Glomerular visceral epithelial cell (primary cell): ENCODE data around the gene PPP2R5C.

Experiments used
- DNase-seq: peaks from one replicate; pipeline ENCODE4 v3.0.0-alpha.2; 2016; ENCODE audit errors: extremely low spot score

Gene PPP2R5C

DNA sequence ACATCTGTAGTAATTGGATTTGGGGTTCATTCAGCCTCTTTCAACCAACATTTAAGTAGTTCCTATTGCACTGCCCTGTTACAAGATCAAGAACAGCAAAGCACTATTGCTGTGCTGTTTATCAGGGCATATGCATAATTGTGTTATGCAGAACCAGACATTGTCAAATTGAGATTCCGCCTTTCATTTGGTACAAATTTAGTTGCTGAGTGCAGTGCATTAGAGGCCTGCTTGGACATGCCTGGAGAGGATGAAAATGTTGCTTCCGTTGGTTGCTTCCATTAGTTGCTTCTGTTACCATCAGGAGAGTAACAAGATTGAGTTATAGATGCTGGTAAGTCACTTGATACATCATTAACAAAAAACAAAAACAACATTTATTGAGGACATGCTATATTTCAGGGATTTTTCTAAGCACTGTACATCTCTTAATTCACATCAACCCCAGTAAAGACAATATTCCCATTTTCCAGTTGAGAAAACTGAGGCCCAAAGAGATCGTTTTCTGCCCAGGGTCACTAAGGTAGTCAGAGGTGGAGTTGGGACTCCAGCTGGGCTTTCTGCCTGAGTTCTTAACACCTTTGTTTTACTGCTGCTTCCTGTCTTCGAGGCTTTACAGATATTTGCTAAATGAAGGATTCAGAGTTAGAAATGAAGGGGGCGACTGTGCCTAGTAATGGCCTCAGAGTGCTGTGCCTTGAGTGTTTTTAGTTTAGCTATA lies 79.3 kb downstream of the PPP2R5C start:
- no peak for DNase-seq

DNA sequence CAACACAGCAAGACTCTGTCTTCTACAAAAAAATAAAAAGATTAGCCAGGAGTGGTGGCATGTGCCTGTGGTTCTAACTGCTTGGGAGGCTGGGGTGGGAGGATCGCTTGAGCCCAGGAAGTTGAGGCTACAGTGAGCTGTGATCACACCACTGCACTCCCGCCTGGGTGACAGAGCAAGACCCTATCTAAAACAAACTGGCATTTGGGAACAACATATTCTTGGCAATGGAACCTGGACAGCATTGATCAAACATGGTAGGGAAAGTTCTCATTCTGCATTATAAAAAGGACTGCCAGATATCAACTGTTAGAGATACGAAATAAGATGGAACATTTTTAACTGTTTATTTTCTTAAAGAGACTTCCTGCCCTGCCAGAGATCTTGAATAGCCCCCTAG lies 81.5 kb downstream of the PPP2R5C start:
- DNase-seq = no peak

DNA sequence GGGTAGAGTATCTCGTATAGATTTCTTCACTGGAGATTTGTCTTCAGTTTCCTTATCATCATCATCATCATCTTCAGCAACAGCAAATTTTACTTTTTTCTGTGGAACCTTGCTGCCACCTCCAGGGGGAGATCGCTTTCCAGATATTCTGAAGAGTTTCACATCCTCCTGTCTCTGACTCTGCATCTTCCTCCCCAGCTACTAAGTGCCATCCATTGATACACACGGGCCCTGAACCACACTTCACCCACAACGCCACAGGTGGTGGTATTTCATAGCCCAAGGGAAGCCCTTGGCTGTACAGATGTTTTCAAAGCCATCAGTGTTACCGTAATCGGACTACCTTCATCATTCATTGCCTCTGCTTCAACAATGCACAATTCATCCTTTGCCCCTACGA lies 82.2 kb downstream of the PPP2R5C start:
- DNase-seq = no peak

DNA sequence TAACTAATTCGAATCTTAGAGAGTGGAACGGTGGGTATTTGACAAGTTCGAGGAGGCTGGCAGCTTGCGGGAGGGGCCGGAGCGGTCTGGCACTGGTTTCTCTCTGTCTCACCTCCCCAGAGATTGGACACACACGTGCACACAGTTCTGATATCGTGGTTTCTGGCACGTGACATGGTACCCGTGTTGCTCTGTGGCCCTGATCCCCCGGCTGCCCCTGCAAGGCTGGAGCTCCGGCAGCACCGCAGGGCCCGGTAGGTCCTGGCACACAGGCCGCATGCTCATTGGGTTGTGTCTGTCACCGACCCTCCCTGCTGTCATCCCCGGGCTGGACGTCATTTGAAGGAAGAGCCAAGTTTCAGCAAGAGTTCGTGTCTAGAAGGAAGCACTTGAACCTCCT lies 82.7 kb downstream of the PPP2R5C start:
- DNase-seq = no peak

DNA sequence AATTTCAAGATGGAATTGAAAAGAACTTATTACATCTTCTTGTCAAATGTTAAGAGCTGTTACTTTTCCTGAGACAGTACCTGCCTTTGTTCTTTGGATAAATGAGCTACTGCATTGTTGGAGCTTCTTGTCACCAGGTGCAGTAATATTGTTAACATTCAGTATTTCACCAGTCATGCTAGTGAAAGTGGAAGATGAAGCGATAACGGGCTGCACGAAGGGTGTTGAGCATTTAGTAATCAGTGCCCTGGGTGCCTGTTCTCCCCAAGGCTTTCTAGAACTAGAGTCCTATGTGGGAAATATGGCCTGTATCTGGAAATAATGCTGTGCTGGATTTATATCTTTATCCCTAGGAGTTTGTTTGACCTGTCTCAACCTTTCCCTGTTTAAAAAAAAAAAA lies 83.2 kb downstream of the PPP2R5C start:
- no peak for DNase-seq

DNA sequence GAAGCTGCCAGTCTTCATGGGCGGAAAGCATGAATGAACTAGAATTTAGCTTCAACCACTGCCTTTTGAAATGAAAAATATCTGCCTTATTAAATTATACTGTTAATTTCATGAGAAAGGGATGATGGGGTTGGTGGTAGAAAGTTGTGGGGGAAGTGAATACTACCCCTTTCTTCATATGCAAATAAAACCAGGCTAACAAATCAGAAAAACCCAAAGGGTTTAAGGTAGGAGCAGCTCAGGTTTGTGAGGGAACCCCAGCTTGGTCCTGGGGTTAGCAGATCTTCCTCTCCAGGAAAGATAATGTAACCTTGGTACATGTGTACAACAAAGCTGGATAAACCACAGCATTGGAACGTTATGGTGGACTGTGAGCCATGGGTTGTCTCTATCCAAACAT lies 84.0 kb downstream of the PPP2R5C start:
- DNase-seq = no peak

DNA sequence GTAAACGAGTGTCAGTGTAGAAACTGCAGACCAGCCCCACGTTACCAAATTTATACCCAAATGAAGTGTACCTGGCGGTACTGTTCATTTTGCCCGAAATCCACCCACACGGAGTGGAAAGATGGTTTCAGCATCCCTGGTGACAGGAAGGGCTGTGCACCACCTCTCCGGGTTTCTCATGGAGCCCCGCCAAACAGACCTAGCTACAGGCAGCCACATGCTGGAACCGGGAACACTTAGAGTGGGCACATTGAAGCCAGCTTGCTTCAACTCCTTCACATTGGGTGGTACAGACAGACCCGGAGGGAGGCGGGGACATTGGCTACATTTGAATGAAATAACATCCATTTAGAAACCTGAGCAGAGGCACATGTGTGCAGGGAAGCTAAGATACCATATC lies 84.4 kb downstream of the PPP2R5C start:
- DNase-seq = no peak

DNA sequence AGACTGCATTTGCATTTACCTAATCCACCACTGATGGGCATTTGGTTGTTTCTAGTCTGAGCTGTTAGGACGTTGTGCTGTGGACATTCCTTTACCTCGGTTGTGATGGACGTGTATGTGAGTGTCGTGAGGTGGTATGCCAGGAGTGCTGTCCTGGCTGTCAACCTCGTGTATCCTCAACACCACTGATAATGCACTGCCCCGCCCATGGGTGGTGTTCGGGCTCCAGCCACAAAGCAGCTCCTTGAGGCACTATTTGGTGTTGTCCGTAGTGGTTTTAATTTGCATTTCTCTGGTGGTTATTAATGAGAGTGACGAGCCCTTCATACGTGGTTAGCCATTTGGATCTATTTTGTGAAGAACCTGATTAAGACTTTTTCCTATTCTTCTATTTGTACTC lies 87.6 kb downstream of the PPP2R5C start:
- DNase-seq = no peak

DNA sequence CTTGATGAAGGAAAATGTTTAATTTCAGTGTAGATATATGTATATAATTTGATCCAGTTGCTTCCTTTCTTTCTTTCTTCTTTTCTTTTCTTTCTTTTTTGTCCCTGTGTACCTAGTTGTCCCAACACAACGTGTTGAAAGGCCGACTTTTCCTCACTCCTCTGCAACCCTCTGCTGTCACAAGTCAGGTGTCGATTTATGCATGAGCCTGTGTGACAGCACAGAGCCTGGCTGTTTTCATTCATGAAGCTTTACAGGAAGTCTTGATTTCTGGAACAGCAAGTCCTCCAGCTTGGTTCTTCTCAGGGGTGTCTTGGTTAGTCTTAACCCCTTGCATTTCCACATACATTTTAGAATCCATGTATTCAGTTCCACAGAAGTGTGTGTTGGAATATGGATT lies 88.1 kb downstream of the PPP2R5C start:
- no peak for DNase-seq

DNA sequence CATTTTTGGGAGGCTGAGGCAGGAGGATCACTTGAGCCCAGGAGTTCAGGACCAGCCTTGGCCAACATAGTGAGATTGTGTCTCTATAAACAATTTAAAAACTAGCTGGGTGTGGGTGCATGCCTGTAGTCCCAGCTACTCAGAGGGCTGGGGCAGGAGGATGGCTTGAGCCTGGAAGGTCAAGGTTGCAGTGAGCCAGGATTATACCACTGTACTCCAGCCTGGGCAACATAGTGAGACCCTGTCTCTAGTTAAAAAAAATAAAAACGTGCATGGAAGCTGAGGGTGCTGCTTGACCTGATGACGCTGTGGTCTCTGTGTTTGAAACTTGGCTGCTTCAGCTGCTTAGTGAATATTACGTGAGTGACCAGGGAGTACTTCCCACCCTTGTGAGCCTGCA lies 89.7 kb downstream of the PPP2R5C start:
- DNase-seq = no peak

DNA sequence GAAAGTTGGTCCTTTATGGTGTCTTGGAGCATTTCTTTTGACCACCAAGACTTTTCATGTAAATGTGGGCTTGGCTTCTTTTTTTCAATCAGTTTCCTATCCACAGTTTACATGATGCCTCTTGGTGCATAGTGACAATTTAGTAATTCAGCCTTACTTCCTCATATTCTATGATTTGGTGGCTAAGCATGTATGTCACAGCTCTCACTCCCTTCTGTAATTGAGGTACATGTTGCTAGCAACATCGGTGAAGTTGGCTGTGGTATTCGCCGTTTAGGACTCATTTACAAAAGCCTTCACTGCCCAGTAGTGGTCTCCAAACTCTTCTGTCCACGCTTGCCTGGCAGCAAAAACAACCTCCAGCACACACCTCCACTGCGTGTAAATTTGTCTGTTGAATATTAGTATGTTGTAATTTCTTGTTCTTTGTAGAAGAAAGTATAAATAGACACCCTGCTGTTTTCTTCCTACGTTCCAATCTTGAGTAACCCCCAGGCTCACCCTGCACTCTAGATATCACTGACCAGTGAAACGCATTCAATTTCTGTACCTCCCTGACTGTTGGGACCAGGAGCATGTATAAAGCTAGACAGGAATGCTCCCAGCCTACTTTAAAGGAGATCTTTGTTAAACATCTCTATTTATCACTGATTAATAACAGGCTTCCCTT lies 90.4 kb downstream of the PPP2R5C start:
- DNase-seq = no peak

DNA sequence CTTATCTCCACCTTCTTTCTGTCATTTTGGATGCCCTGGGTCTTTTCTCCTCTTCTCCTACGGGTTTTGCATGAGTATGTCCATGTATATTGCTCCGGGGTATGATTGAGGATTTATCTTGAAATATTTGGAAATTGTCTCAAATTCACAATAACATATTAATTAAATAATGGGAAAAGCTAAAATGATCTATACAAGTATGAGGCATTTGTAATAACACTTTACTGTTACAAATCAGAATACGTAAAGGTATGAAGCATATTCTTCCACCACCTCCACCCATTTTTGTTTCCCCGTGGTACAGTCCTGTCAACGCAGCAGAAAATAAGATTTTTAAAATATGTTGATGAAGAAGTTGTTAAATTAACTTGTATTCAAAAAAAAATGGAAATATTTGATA lies 91.3 kb downstream of the PPP2R5C start:
- DNase-seq = no peak

DNA sequence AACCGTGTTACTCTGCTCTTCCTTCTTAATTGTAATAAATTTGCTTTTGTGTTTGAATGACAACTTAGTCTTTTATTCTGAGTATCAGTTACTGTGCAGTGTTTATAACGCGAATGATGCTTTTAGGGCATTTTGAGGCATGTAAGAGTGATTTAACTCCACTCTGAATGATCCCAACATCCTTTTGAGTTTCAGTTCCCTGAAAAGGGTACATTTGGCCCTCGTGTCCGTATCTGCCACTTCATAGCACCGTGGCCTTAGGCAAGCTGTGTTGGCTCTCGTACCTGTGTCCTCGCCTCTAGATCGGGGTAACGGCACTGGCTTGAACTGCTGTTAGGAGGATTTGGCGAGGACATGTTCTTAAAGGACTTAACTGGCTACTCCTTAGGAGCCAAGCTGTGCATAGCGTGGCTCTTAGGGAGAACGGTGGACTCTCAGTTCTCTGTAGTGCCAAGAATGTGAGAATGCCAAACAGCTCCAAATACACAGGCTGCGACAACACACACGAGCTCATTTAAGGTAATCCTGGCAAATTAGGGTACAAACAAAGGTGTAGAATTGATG lies 92.0 kb downstream of the PPP2R5C start:
- no peak for DNase-seq

DNA sequence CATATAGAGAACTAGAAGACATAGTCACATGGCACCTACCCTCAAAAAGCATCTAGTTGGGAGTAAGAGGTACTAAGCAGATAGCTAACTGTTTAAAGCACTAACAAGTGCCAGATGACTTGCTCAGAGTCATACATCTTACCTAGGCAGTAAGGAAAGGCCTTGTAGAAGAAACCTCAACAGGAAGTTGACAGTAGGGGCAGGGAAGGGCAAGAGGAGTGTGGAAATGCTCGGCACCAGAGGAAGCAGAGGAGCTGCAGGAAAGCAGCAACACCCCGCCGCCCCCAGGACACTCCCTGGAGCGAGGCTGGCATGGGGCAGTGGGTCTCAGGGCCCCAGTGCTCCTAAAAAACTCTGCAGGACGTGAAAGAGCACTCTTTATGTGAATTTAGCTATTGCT lies 92.9 kb downstream of the PPP2R5C start:
- DNase-seq = no peak

DNA sequence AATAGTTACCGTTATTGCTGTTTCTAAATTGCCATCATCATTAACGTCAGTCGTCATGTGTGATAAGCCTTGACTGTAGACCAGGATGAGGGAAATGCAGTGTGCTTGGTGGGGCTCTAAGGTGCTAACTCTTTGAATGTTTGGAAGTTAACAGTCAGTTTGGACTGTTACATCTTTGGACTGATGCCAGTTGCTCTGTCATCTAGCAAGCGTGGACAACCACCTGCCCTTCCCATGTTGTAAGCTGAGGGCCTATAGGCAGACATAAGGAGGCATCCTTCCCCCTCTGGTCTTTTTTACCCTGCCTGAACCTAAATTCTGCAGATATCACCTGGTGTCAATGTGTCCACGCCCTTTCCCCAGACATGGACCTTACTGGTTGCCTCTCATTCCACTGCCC lies 94.4 kb downstream of the PPP2R5C start:
- DNase-seq = no peak

DNA sequence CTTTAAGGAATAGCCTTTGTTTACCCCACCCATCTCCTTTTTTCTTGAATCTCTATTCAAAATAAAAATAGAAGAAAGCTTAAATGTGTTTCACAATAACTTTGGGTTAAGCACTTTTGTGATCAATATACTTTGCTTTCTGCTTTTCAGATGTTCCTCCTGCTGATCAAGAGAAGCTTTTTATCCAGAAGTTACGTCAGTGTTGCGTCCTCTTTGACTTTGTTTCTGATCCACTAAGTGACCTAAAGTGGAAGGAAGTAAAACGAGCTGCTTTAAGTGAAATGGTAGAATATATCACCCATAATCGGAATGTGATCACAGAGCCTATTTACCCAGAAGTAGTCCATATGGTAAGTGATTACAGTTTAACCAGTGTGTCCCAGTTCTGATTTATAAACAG lies 95.0 kb downstream of the PPP2R5C start:
- no peak for DNase-seq

DNA sequence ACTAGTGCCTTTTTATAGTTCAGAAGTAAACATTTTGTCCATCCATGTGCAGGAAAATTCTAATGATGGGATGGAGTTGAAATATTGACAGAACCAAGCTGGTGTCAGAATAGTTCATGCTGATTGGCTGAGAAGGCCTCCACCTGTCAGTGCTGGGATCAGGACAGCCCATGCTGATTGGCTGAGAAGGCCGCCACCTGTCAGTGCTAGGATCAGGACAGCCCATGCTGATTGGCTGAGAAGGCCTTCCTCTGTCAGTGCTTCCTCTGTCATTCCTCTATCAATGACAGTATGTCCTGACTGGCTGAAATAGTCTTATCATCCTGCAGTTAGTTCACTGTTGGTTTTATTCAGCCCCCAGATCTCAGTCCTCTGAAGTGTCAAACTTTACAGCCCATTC lies 95.7 kb downstream of the PPP2R5C start:
- no peak for DNase-seq

DNA sequence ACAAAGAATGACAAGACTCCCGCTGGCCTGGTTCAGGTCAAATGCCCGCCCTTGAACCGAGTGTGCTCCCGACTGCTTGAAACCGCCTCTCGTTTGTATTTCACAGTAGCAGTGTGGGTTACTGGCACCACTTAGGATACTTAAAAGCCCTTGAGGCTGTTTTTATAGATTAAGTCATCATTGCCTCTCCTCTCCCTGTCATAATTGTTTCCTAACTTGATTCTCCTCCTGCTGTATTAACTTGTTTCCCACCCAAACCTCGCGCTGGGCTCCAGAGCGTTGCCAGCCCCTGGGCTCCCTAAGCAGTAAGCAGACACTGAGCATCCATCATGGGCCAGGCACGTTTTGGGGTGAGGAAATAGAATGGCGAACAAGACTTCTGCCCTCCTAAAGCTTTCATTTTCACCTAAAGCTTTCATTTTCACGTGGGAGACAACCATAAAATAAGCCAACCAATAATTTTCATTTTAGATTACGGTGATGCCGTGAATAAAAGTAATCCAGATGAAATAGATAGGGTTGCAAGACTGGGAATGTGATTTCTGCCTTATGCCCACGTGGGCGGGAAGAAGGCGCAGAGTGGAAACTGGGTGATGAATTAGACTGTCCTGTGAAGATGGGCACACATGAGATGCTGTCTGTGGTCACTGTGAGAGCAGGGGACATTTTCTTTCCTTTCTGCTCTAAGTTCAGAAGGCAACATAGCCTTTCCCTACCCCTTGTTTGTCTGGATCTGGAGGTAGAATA lies 97.5 kb downstream of the PPP2R5C start:
- DNase-seq = no peak

DNA sequence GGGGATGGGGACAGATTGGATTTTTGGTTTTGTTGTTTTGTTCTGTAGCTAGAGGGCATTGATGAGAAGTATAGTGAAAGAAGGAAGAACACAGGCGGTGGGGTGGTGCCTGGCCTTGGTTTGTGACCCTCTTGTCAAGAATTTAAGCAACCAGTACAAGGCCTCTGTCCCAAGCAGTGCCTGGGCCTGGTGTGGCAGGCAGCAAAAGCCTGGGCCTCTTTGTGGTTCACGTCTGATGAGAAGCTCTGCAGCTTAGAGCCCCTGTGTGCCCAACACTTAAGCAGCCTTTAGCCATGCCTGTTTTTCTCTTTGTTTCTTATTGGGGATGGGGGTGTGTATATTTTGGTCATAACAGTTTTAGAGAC lies 98.0 kb downstream of the PPP2R5C start:
- DNase-seq = no peak

DNA sequence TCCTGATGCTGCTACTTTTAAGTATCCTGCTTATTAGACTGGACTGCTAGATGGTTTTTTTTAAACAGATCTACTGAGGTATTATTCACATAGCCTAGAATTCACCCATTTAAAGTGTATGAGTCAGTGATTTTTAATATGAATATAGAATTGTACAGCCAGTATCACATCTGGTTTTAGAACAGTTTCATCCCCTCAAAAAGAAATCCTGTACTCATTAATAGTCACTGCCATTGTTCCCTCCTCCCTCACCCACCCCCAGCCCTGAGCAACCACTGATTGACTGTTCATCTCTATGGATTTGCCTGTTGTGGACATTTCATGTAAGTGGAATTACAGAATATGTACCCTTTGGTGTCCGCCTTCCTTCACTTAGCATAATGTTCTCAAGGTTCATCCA lies 98.4 kb downstream of the PPP2R5C start:
- DNase-seq = no peak

DNA sequence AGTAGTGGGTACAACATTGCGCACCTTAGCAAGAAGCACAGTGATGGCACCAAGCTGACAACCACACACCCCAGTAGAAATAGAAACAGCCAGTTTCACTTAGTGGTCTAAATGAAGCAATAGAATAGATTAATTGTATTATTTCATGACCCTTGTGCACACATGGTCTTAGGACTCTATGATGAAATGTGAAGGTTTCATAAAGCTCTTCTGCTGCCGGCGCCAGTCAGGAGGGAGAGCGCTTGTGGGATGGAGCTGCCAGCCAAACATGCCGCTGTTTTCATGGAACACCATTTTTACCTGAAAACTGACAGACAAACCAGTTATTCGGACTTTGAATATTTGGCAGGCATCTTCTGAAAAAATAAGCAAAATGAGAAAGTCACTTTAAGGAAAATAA lies 100.0 kb downstream of the PPP2R5C start:
- no peak for DNase-seq

DNA sequence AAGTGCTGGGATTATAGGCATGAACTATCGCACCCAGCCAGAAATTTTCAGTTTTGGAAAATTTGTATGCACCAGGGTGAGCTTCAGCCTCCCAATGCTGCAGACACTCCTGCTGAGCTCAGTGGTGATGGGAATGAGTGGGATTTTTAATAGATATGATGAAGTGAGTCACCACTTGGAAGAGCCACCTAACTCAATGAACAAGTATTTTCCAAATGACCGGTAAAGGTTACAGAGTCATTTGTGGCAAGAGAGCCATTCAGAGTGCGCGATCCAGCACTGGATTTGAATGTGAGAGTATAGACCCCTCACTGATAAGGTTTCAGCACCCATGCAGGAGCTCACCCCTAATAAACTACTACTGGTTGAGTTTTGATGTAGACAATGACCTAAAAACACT lies 100.7 kb downstream of the PPP2R5C start:
- peak; percentile 47 for DNase-seq

DNA sequence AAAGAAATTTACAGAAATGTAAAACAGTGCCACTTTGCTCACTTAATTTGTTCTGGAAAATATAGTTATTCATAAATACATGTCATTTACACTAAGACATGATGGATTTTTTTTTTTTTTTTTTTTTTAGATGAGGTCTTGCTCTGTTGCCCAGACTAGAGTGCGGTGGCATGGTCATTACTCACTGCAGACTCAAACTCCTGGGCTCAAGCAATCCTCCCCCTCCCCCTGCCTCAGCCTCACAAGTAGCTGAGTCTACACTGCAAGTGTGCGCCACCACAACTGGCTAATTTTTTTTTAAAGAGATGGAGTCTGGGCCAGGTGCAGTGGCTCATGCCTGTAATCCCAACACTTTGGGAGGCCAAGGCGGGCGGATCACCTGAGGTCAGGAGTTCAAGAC lies 101.2 kb downstream of the PPP2R5C start:
- peak; percentile 74 for DNase-seq
